ENCODE results near the gene ARPP21. TPM values are rescaled to one million over a fixed set of nuclear protein-coding genes. Genes with fewer than 3 reads are reported as not detected.

Gene ARPP21
- total RNA-seq, 1 experiment from 2014 or later: not detected

GRCh38 chr3:35641920-35642527 lies 2.7 kb downstream of the ARPP21 start:
- no peak for DNase-seq (ENCODE audit: low read depth)

GRCh38 chr3:35643495-35643894 lies 4.2 kb downstream of the ARPP21 start:
- no peak for DNase-seq (ENCODE audit: low read depth)

- no peak for DNase-seq (ENCODE audit: low read depth)
Observed at GRCh38 chr3:35644451-35644850, 5.1 kb downstream of the ARPP21 start.

- no peak for DNase-seq (ENCODE audit: low read depth)
Observed at GRCh38 chr3:35645189-35645588, 5.9 kb downstream of the ARPP21 start.

GRCh38 chr3:35646081-35646480 lies 6.8 kb downstream of the ARPP21 start:
- no peak for DNase-seq (ENCODE audit: low read depth)

GRCh38 chr3:35647461-35647860 lies 8.1 kb downstream of the ARPP21 start:
- no peak for DNase-seq (ENCODE audit: low read depth)

- DNase-seq (ENCODE audit: low read depth): no peak
Observed at GRCh38 chr3:35648347-35648746, 9.0 kb downstream of the ARPP21 start.

GRCh38 chr3:35649405-35649804 lies 10.1 kb downstream of the ARPP21 start:
- DNase-seq (ENCODE audit: low read depth): no peak

- no peak for DNase-seq (ENCODE audit: low read depth)
Observed at GRCh38 chr3:35651426-35651825, 12.1 kb downstream of the ARPP21 start.

- no peak for DNase-seq (ENCODE audit: low read depth)
Observed at GRCh38 chr3:35651851-35652250, 12.5 kb downstream of the ARPP21 start.

- no peak for DNase-seq (ENCODE audit: low read depth)
Observed at GRCh38 chr3:35653347-35653746, 14.0 kb downstream of the ARPP21 start.

GRCh38 chr3:35654476-35654875 lies 15.2 kb downstream of the ARPP21 start:
- DNase-seq (ENCODE audit: low read depth): no peak

GRCh38 chr3:35658686-35659085 lies 19.4 kb downstream of the ARPP21 start:
- DNase-seq (ENCODE audit: low read depth): no peak

- no peak for DNase-seq (ENCODE audit: low read depth)
Observed at GRCh38 chr3:35659768-35660167, 20.4 kb downstream of the ARPP21 start.

- DNase-seq (ENCODE audit: low read depth): no peak
Observed at GRCh38 chr3:35663471-35663870, 24.1 kb downstream of the ARPP21 start.

GRCh38 chr3:35664460-35664919 lies 25.2 kb downstream of the ARPP21 start:
- DNase-seq (ENCODE audit: low read depth): no peak

GRCh38 chr3:35665390-35666055 lies 26.2 kb downstream of the ARPP21 start:
- DNase-seq (ENCODE audit: low read depth): no peak

GRCh38 chr3:35666888-35667287 lies 27.6 kb downstream of the ARPP21 start:
- no peak for DNase-seq (ENCODE audit: low read depth)

GRCh38 chr3:35670408-35670965 lies 31.2 kb downstream of the ARPP21 start:
- DNase-seq (ENCODE audit: low read depth): no peak

GRCh38 chr3:35671483-35671882 lies 32.2 kb downstream of the ARPP21 start:
- DNase-seq (ENCODE audit: low read depth): no peak

GRCh38 chr3:35673017-35673416 lies 33.7 kb downstream of the ARPP21 start:
- DNase-seq (ENCODE audit: low read depth): no peak

- no peak for DNase-seq (ENCODE audit: low read depth)
Observed at GRCh38 chr3:35674451-35675109, 35.3 kb downstream of the ARPP21 start.

- no peak for DNase-seq (ENCODE audit: low read depth)
Observed at GRCh38 chr3:35675206-35675605, 35.9 kb downstream of the ARPP21 start.
